ENCODE measurements around the gene PPP1R9B.

- TF ChIP-seq, protein P1, sequence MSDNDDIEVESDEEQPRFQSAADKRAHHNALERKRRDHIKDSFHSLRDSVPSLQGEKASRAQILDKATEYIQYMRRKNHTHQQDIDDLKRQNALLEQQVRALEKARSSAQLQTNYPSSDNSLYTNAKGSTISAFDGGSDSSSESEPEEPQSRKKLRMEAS (CRISPR knock-in tag; IDR thresholded peaks at IDR 0.05) = no peak
- no peak for TF ChIP-seq CTCF (IDR thresholded peaks at IDR 0.05)
- TF ChIP-seq TP53 (CRISPR knock-in tag; IDR thresholded peaks at IDR 0.05) = no peak
- TF ChIP-seq AFF4 (CRISPR knock-in tag; IDR thresholded peaks at IDR 0.05; ENCODE audit: borderline replicate concordance) = no peak
Observed at GRCh38 chr17:50135316-50136095, 15.0 kb downstream of the PPP1R9B start.

All from WTC11 (cell line).